HepG2 (cell line): ENCODE data around the gene UROD. TPM values are rescaled to one million over a fixed set of nuclear protein-coding genes. Genes with fewer than 3 reads are reported as not detected.

Experiments used
- ADNP ChIP-seq: sonication (generic); formaldehyde crosslinking; IDR thresholded peaks from 2 replicates; pipeline ENCODE4 v1.4.0; 2020; ENCODE audit warnings: missing genetic modification reagents
- CEBPB ChIP-seq: IDR thresholded peaks from 2 replicates; pipeline ENCODE4 v1.6.1; 2011; ENCODE audit warnings: low read depth, low read length, improper control_type of control experiment, borderline replicate concordance
- KDM6A ChIP-seq: IDR thresholded peaks from 2 replicates; pipeline ENCODE4 v1.6.1; 2016; ENCODE audit warnings: low read depth
- KLF13 ChIP-seq: sonication (generic); formaldehyde crosslinking; IDR thresholded peaks from 2 replicates; pipeline ENCODE4 v1.4.0; 2020; ENCODE audit warnings: mild to moderate bottlenecking, missing genetic modification reagents
- MATR3 ChIP-seq: sonication (generic); formaldehyde crosslinking; IDR thresholded peaks from 2 replicates; pipeline ENCODE4 v1.4.0; 2020; ENCODE audit warnings: missing genetic modification reagents
- MTF2 ChIP-seq: sonication (generic); formaldehyde crosslinking; IDR thresholded peaks from 2 replicates; pipeline ENCODE4 v1.5.0; 2020; ENCODE audit warnings: missing genetic modification reagents, borderline replicate concordance
- SNAPC2 ChIP-seq: sonication (generic); formaldehyde crosslinking; IDR thresholded peaks from 2 replicates; pipeline ENCODE4 v1.8.1; 2022; ENCODE audit warnings: mild to moderate bottlenecking, missing genetic modification reagents
- ZBTB2 ChIP-seq: sonication (generic); formaldehyde crosslinking; IDR thresholded peaks from 2 replicates; pipeline ENCODE4 v1.8.0; 2022; ENCODE audit warnings: low read depth, missing genetic modification reagents
- ZNF407 ChIP-seq: sonication (generic); formaldehyde crosslinking; IDR thresholded peaks from one replicate; pipeline ENCODE4 v1.5.1; 2020; ENCODE audit warnings: mild to moderate bottlenecking, missing genetic modification reagents; ENCODE audit errors: not compliant biosample characterization
- ZNF446 ChIP-seq: sonication (generic); formaldehyde crosslinking; IDR thresholded peaks from 2 replicates; pipeline ENCODE4 v1.5.0; 2020; ENCODE audit warnings: mild to moderate bottlenecking, missing genetic modification reagents
- ZNF747 ChIP-seq: sonication (generic); formaldehyde crosslinking; IDR thresholded peaks from 2 replicates; pipeline ENCODE4 v1.8.1; 2023; ENCODE audit warnings: missing genetic modification reagents, mild to moderate bottlenecking, borderline replicate concordance
- ZNF800 ChIP-seq: sonication (generic); formaldehyde crosslinking; IDR thresholded peaks from 2 replicates; pipeline ENCODE4 v1.4.0; 2020; ENCODE audit warnings: missing genetic modification reagents
- polyA plus RNA-seq, 8 experiments: library from polyadenylated mRNA; depleted of rRNA in 3 of 8; stranded (reverse) in 7 of 8; unstranded in 1 of 8; fragments of >200 nt; fragmentation: Illumina TruSeq in 4 of 8; extraction: Trizol in 4 of 8; gene quantifications; 2 replicates each; pipeline versions ENCODE4 v1.2.1 to v1.2.3, GENCODE V29; 2011 to 2016; ENCODE audit warnings: low read depth in 4 of 8, missing spikeins in 1 of 8, mixed read lengths in 1 of 8; ENCODE audit not compliant: insufficient read depth in 1 of 8
- total RNA-seq, 5 experiments: library from RNA; depleted of rRNA; stranded (reverse); fragments of >200 nt; fragmentation: Illumina TruSeq; extraction: Trizol; gene quantifications; 2 replicates each; pipeline ENCODE4 v1.2.3, GENCODE V29; 2016; ENCODE audit warnings: low read depth in 1 of 5

UROD gene
- total and polyA plus RNA-seq, 2 of the 13 experiments (the other 11 are each of a cell fraction or from before 2014, with no cell fraction given): 162 to 171 TPM

- TF ChIP-seq ZNF747: peak; percentile 68; the same call in 1 of the 2 replicates
- no peak for TF ChIP-seq MATR3 (CRISPR knock-in tag)
- TF ChIP-seq ZNF800 (CRISPR knock-in tag): no peak
- TF ChIP-seq KLF13 (CRISPR knock-in tag): no peak
- TF ChIP-seq ZNF446 (CRISPR knock-in tag): no peak
- no peak for TF ChIP-seq KDM6A (CRISPR knock-in tag)
- TF ChIP-seq ZNF407 (CRISPR knock-in tag): no peak
- TF ChIP-seq CEBPB: no peak
- no peak for TF ChIP-seq ZBTB2 (CRISPR knock-in tag)
- no peak for TF ChIP-seq SNAPC2
- peak; percentile 55; the same call in 1 of the 2 replicates for TF ChIP-seq MTF2
- no peak for TF ChIP-seq ADNP (CRISPR knock-in tag)
These were observed at the start of gene UROD (continued) for GRCh38 chr1:45011837-45012638.
